ENCODE results near the gene ABCA5. TPM values are rescaled to one million over a fixed set of nuclear protein-coding genes. Genes with fewer than 3 reads are reported as not detected.

Gene ABCA5
- total and polyA plus RNA-seq, 4 donors: 4.8 to 76.3 (median 19.8) TPM

DNA sequence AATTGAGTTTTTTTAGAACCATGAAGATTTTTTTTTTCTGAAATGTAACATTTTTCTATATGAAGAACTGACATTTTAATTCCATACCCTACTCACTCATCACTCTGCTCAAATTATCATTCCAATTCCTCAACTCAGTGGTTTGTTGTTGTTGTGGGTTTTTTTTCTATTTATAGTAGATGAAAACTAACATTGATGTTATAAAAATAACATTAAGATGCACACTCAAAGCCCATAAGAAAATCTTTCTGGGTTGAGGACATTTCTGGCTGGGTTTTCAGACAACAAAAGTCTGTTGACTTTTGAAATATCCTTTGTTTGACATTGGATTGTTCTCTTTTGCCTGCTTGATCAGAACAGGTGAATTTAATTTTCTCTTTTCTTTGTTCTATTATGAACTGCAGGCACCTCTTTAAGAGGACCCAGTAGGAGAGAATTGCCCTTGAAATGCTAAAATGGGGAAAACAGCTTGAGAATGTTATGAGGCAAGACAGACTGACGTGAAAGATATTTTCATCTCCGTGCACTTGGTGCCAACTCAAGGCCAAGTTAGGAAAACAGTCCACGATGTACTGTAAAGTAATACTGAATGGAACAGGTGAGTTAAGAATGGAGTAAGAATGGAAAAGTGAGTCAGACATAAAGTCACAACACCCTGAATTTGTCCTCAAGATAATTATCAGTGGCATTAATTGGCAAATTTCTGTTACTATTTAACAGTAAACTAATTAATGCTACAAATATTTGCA is 16.1 kb upstream of the ABCA5 start:
- DNase-seq: no peak
- no peaks in the 10 kb centered on the region for H3K36me3 ChIP-seq (ENCODE audit: control insufficient read depth in 4 of 4, insufficient read depth in 4 of 4, low read length in 4 of 4)
- H3K27ac ChIP-seq (ENCODE audit: low read depth in 1 of 2, low read length in 1 of 2): no peak overlapping the region
- WGBS, 2 donors: 52 to 77% methylated on average over 3 of the region's 3 CpGs
- no peaks in the 10 kb centered on the region for H3K9me3 ChIP-seq (ENCODE audit: control insufficient read depth in 4 of 4, insufficient read depth in 3 of 4, low read length in 3 of 4)
- TF ChIP-seq, protein P1, sequence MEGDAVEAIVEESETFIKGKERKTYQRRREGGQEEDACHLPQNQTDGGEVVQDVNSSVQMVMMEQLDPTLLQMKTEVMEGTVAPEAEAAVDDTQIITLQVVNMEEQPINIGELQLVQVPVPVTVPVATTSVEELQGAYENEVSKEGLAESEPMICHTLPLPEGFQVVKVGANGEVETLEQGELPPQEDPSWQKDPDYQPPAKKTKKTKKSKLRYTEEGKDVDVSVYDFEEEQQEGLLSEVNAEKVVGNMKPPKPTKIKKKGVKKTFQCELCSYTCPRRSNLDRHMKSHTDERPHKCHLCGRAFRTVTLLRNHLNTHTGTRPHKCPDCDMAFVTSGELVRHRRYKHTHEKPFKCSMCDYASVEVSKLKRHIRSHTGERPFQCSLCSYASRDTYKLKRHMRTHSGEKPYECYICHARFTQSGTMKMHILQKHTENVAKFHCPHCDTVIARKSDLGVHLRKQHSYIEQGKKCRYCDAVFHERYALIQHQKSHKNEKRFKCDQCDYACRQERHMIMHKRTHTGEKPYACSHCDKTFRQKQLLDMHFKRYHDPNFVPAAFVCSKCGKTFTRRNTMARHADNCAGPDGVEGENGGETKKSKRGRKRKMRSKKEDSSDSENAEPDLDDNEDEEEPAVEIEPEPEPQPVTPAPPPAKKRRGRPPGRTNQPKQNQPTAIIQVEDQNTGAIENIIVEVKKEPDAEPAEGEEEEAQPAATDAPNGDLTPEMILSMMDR (IDR thresholded peaks at IDR 0.05; ENCODE audit: control extremely low read depth, extremely low read depth): no peak
- H3K9ac ChIP-seq (ENCODE audit: insufficient read depth in 1 of 2, low read length in 2 of 2): no peak overlapping the region
- H3K27me3 ChIP-seq (ENCODE audit: control insufficient read depth in 3 of 3, insufficient read depth in 3 of 3, low read length in 2 of 3): no peaks in the 10 kb centered on the region
- H3K4me3 ChIP-seq: no peak overlapping the region
- ATAC-seq (ENCODE audit: insufficient read depth, low FRiP score): no peak
- H3K4me1 ChIP-seq (ENCODE audit: control insufficient read depth in 5 of 5, insufficient read depth in 5 of 5, low read length in 5 of 5): no peaks in the 10 kb centered on the region

DNA sequence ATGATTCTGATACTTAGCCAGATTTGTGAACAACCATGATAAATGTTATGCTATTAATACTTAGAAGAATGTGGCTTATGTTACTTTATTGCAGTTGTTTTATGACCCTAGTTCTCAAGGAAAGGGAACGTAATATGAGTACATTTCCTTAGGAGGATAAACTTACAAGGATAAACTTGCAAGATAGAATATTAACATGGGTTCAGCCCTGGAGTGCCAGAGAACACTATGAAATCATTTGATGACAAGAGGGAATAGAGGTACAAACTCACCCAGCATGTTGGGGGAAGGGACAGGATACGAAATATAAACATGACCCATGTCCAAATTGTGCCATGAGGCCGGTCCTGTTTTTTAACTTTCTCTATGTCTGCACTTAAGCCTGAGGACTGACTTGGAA is 13.0 kb upstream of the ABCA5 start:
- Histone ChIP-seq H3K27me3 (ENCODE audit: control insufficient read depth in 3 of 3, insufficient read depth in 3 of 3, low read length in 2 of 3) (no peaks in the 10 kb centered on the region), H3K36me3 (ENCODE audit: control insufficient read depth in 4 of 4, insufficient read depth in 4 of 4, low read length in 4 of 4) (no peaks in the 10 kb centered on the region), H3K9me3 (ENCODE audit: control insufficient read depth in 4 of 4, insufficient read depth in 3 of 4, low read length in 3 of 4) (no peaks in the 10 kb centered on the region), H3K9ac (ENCODE audit: insufficient read depth in 1 of 2, low read length in 2 of 2) (no peak overlapping the region), H3K4me1 (ENCODE audit: control insufficient read depth in 5 of 5, insufficient read depth in 5 of 5, low read length in 5 of 5) (no peaks in the 10 kb centered on the region), H3K4me3 (no peak overlapping the region), H3K27ac (ENCODE audit: low read depth in 1 of 2, low read length in 1 of 2) (no peak overlapping the region)
- ATAC-seq (ENCODE audit: insufficient read depth, low FRiP score) (no peak), DNase-seq (no peak)
- TF ChIP-seq, protein P1 (IDR thresholded peaks at IDR 0.05; ENCODE audit: control extremely low read depth, extremely low read depth): no peak
- WGBS, 2 donors: 44 to 78% methylated on average over 3 of the region's 3 CpGs

DNA sequence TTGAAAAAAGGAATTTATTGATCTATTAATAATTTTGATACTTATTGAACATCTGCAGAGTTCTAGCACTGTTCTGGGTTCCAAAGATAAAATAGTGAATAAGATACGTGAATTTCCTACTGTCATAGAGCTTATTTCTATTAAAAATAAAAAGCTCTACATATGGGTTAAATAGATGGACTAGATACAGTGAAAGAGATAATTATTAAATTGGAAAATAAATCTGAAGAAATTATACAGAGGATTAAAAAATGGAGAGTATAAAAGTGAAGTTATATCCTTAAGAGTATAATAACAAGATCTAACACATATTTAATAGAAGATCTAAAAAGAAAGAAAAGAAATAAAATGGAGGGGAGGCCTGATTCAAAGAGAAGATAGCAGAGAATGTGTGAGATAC is 10.1 kb upstream of the ABCA5 start:
- Histone ChIP-seq H3K9me3 (ENCODE audit: control insufficient read depth in 4 of 4, insufficient read depth in 3 of 4, low read length in 3 of 4) (no peaks in the 10 kb centered on the region), H3K27ac (ENCODE audit: low read depth in 1 of 2, low read length in 1 of 2) (no peak overlapping the region), H3K4me1 (ENCODE audit: control insufficient read depth in 5 of 5, insufficient read depth in 5 of 5, low read length in 5 of 5) (no peaks in the 10 kb centered on the region), H3K36me3 (ENCODE audit: control insufficient read depth in 4 of 4, insufficient read depth in 4 of 4, low read length in 4 of 4) (no peaks in the 10 kb centered on the region), H3K27me3 (ENCODE audit: control insufficient read depth in 3 of 3, insufficient read depth in 3 of 3, low read length in 2 of 3) (peaks cover 0 to 3% (median 0%) of the 10 kb centered on the region in 3 donors), H3K4me3 (no peak overlapping the region), H3K9ac (ENCODE audit: insufficient read depth in 1 of 2, low read length in 2 of 2) (no peak overlapping the region)
- ATAC-seq (ENCODE audit: insufficient read depth, low FRiP score): no peak
- 87 to 91% methylated on average over 1 of the region's 1 CpG for WGBS, 2 donors
- TF ChIP-seq, protein P1 (IDR thresholded peaks at IDR 0.05; ENCODE audit: control extremely low read depth, extremely low read depth): no peak
- no peak for DNase-seq

DNA sequence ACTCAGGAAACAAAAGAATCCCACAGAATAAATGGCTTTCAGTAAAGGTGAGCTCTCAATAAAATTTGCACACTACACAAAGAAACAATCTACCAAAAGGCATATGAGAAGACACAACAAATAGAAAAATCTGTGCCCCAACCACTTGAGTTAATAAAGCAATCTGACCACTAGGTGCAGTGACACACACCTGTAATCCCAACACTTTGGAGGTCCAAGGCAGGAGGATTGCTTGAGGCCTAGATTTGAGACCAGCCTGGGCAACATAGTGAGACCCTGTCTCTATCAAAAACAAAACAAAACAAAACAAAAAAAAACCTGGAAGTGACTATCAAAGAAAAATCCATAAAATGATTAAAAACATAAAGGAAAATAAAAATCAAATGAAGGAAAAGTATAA is 9.6 kb upstream of the ABCA5 start:
- Histone ChIP-seq H3K36me3 (ENCODE audit: control insufficient read depth in 4 of 4, insufficient read depth in 4 of 4, low read length in 4 of 4) (no peaks in the 10 kb centered on the region), H3K4me3 (no peak overlapping the region), H3K9me3 (ENCODE audit: control insufficient read depth in 4 of 4, insufficient read depth in 3 of 4, low read length in 3 of 4) (no peaks in the 10 kb centered on the region), H3K27me3 (ENCODE audit: control insufficient read depth in 3 of 3, insufficient read depth in 3 of 3, low read length in 2 of 3) (peaks cover 0 to 3% (median 0%) of the 10 kb centered on the region in 3 donors), H3K4me1 (ENCODE audit: control insufficient read depth in 5 of 5, insufficient read depth in 5 of 5, low read length in 5 of 5) (no peaks in the 10 kb centered on the region), H3K27ac (ENCODE audit: low read depth in 1 of 2, low read length in 1 of 2) (no peak overlapping the region), H3K9ac (ENCODE audit: insufficient read depth in 1 of 2, low read length in 2 of 2) (no peak overlapping the region)
- TF ChIP-seq, protein P1 (IDR thresholded peaks at IDR 0.05; ENCODE audit: control extremely low read depth, extremely low read depth): no peak
- DNase-seq (no peak), ATAC-seq (ENCODE audit: insufficient read depth, low FRiP score) (no peak)
